Measurements from ENCODE around the gene HOXA5.

Gene HOXA5

GRCh38 chr7:27181795-27182275 lies 38.4 kb upstream of the HOXA5 start:
- Histone ChIP-seq H3K79me2 (ENCODE audit: low read length) (no peaks in the 10 kb centered on the region), H3K36me3 (replicated peaks; ENCODE audit: insufficient read depth, low read length) (no peaks in the 10 kb centered on the region), H3K4me2 (ENCODE audit: low read depth, low read length) (no peak overlapping the region), H3F3A (ENCODE audit: insufficient read depth, low read length) (no peaks in the 10 kb centered on the region), H4K20me1 (ENCODE audit: insufficient read depth, low read length) (no peaks in the 10 kb centered on the region), H3K27me3 (replicated peaks; ENCODE audit: insufficient read depth, low read length) (peaks cover 66% of the 10 kb centered on the region), H3K27ac (ENCODE audit: low read length) (no peak overlapping the region), H3K9ac (ENCODE audit: low read length) (no peak overlapping the region), H3K9me3 (replicated peaks; ENCODE audit: insufficient read depth, low read length) (no peaks in the 10 kb centered on the region), H3K4me1 (ENCODE audit: low read length) (no peaks in the 10 kb centered on the region), H2AFZ (ENCODE audit: low read length) (no peak overlapping the region), H3K4me3 (ENCODE audit: low read length) (no peak overlapping the region), H3K9me2 (replicated peaks; ENCODE audit: insufficient read depth, low read length) (no peaks in the 10 kb centered on the region)
- TF ChIP-seq EZH2 (optimal IDR thresholded peaks at IDR 0.05; ENCODE audit: low read depth, low read length) (no peak), EZH2phosphoT487 (IDR thresholded peaks at IDR 0.05; ENCODE audit: low read length) (no peak), CTCF (IDR thresholded peaks at IDR 0.05; ENCODE audit: low read length) (no peak)
- DNase-seq: no peak

GRCh38 chr7:27180431-27181420 lies 37.2 kb upstream of the HOXA5 start:
- H3K79me2 ChIP-seq (ENCODE audit: low read length): no peaks in the 10 kb centered on the region
- H3K4me3 ChIP-seq (ENCODE audit: low read length): no peak overlapping the region
- H2AFZ ChIP-seq (ENCODE audit: low read length): no peak overlapping the region
- H3K9me2 ChIP-seq (replicated peaks; ENCODE audit: insufficient read depth, low read length): no peaks in the 10 kb centered on the region
- peaks cover 60% of the 10 kb centered on the region for H3K27me3 ChIP-seq (replicated peaks; ENCODE audit: insufficient read depth, low read length)
- no peaks in the 10 kb centered on the region for H3K4me1 ChIP-seq (ENCODE audit: low read length)
- DNase-seq: no peak
- no peaks in the 10 kb centered on the region for H3K9me3 ChIP-seq (replicated peaks; ENCODE audit: insufficient read depth, low read length)
- TF ChIP-seq EZH2phosphoT487 (IDR thresholded peaks at IDR 0.05; ENCODE audit: low read length): no peak
- no peak for TF ChIP-seq EZH2 (optimal IDR thresholded peaks at IDR 0.05; ENCODE audit: low read depth, low read length)
- TF ChIP-seq CTCF (IDR thresholded peaks at IDR 0.05; ENCODE audit: low read length): no peak
- H3K36me3 ChIP-seq (replicated peaks; ENCODE audit: insufficient read depth, low read length): no peaks in the 10 kb centered on the region
- H3K4me2 ChIP-seq (ENCODE audit: low read depth, low read length): no peak overlapping the region
- no peaks in the 10 kb centered on the region for H3F3A ChIP-seq (ENCODE audit: insufficient read depth, low read length)
- no peak overlapping the region for H3K27ac ChIP-seq (ENCODE audit: low read length)
- no peaks in the 10 kb centered on the region for H4K20me1 ChIP-seq (ENCODE audit: insufficient read depth, low read length)
- no peak overlapping the region for H3K9ac ChIP-seq (ENCODE audit: low read length)

- no peaks in the 10 kb centered on the region for H3K9me2 ChIP-seq (replicated peaks; ENCODE audit: insufficient read depth, low read length)
- H3K9me3 ChIP-seq (replicated peaks; ENCODE audit: insufficient read depth, low read length): no peaks in the 10 kb centered on the region
- H3K27ac ChIP-seq (ENCODE audit: low read length): no peak overlapping the region
- DNase-seq: no peak
- no peaks in the 10 kb centered on the region for H3K4me1 ChIP-seq (ENCODE audit: low read length)
- H3F3A ChIP-seq (ENCODE audit: insufficient read depth, low read length): no peaks in the 10 kb centered on the region
- H3K4me3 ChIP-seq (ENCODE audit: low read length): no peak overlapping the region
- TF ChIP-seq CTCF (IDR thresholded peaks at IDR 0.05; ENCODE audit: low read length) (peak; percentile 49), EZH2 (optimal IDR thresholded peaks at IDR 0.05; ENCODE audit: low read depth, low read length) (no peak)
- H3K9ac ChIP-seq (ENCODE audit: low read length): no peak overlapping the region
- peak overlapping the region; percentile 8; the same call in 1 of the 2 replicates for H3K4me2 ChIP-seq (ENCODE audit: low read depth, low read length)
- no peaks in the 10 kb centered on the region for H3K79me2 ChIP-seq (ENCODE audit: low read length)
- no peaks in the 10 kb centered on the region for H4K20me1 ChIP-seq (ENCODE audit: insufficient read depth, low read length)
- no peak overlapping the region for H2AFZ ChIP-seq (ENCODE audit: low read length)
- H3K27me3 ChIP-seq (replicated peaks; ENCODE audit: insufficient read depth, low read length): peaks cover 60% of the 10 kb centered on the region
- no peaks in the 10 kb centered on the region for H3K36me3 ChIP-seq (replicated peaks; ENCODE audit: insufficient read depth, low read length)
These were observed 36.3 kb upstream of the HOXA5 start for GRCh38 chr7:27179503-27180430.

Measured in MM.1S (cell line).